Fibroblast of lung (primary cell): ENCODE results near the gene PDIK1L.

Experiments
- CTCF ChIP-seq, 2 donors: IDR thresholded peaks in 1 of 2; conservative IDR thresholded peaks in 1 of 2; 1 replicate in 1 of 2; 2 replicates in 1 of 2; pipeline ENCODE4 v1.5.1; 2011 to 2012; ENCODE audit warnings: low read length in 2 of 2, control low read depth in 1 of 2, inconsistent platforms in 1 of 2, low read depth in 1 of 2, mild to moderate bottlenecking in 1 of 2
- EZH2 ChIP-seq: IDR thresholded peaks from 2 replicates; pipeline ENCODE4 v1.5.1; 2012; ENCODE audit warnings: low read length, control low read depth, mild to moderate bottlenecking; ENCODE audit errors: missing control alignments

DNA sequence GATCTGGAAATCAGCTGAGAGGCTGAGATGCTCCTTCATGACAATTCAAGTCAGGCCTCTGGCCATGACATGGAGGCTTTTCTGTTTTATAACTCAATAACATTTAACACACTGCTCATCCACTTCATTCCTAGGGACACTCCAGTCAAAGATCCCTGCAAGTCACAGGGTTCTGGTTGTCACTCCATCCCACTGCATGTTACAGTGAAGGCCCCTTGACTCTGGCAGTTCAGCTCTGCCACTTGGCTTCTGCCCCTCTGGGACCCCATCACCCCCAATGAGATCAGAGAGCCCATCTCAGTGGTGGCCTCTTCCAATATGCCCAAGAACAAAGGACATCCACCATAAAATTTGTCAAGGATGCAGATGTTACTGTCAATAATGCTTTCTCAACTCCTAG, 37.3 kb downstream of the PDIK1L start:
- no peak for TF ChIP-seq CTCF (conservative IDR thresholded peaks at IDR 0.05 in 1 of 2, IDR thresholded peaks at IDR 0.05 in 1 of 2; ENCODE audit: low read depth in 1 of 2, low read length in 2 of 2)
- TF ChIP-seq EZH2, result no peak
